Gastrocnemius medialis (tissue), 4 donors: ENCODE measurements around the gene FRMD6.

Experiments
- POLR2A ChIP-seq, 2 donors: fragments of 450-650 bp; IDR thresholded peaks; one replicate each; pipeline ENCODE4 v1.6.1; 2017; ENCODE audit warnings: antibody characterized with exemption in 2 of 2, mild to moderate bottlenecking in 2 of 2, moderate library complexity in 2 of 2
- TF ChIP-seq, protein P1 (sequence below), 5 experiments: fragments of 450-650 bp in 3 of 5; fragments of 200-600 bp in 2 of 5; sonication (generic) in 2 of 5; IDR thresholded peaks in 4 of 5; conservative IDR thresholded peaks in 1 of 5; 1 replicate in 4 of 5; 2 replicates in 1 of 5; pipeline ENCODE4 v1.5.1; 2016 to 2019; ENCODE audit warnings: antibody characterized with exemption in 5 of 5, mild to moderate bottlenecking in 3 of 5, moderate library complexity in 3 of 5

DNA sequence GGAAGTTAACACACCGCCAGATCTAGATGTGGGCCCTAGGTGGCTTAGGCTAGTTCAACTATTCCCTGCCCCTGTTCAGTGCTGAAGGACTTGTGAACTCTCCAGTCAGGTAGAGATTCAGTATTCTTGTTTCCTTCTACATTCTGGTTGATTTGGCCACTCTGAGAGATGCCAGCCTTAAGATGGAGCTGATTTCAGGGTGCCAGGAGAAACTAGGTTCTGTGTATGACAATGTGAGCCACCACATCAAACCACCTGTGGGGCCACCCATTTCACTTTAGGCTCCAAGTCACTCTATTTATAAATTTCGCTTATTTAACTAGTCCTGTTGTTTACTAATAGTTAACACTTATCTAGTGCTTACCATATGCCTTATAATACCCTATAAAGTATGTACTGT, 26.0 kb downstream of the FRMD6 start:
- TF ChIP-seq, protein P1, sequence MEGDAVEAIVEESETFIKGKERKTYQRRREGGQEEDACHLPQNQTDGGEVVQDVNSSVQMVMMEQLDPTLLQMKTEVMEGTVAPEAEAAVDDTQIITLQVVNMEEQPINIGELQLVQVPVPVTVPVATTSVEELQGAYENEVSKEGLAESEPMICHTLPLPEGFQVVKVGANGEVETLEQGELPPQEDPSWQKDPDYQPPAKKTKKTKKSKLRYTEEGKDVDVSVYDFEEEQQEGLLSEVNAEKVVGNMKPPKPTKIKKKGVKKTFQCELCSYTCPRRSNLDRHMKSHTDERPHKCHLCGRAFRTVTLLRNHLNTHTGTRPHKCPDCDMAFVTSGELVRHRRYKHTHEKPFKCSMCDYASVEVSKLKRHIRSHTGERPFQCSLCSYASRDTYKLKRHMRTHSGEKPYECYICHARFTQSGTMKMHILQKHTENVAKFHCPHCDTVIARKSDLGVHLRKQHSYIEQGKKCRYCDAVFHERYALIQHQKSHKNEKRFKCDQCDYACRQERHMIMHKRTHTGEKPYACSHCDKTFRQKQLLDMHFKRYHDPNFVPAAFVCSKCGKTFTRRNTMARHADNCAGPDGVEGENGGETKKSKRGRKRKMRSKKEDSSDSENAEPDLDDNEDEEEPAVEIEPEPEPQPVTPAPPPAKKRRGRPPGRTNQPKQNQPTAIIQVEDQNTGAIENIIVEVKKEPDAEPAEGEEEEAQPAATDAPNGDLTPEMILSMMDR (IDR thresholded peaks at IDR 0.05 in 4 of 5, conservative IDR thresholded peaks at IDR 0.05 in 1 of 5), result no peak
- no peak for TF ChIP-seq POLR2A (IDR thresholded peaks at IDR 0.05)
